GM12872 (cell line): ENCODE measurements around the gene CRTC1.

Experiments
- CTCF ChIP-seq: IDR thresholded peaks from 3 replicates; pipeline ENCODE4 v1.5.1; 2011; ENCODE audit warnings: low read depth, mild to moderate bottlenecking, low read length, moderate library complexity; ENCODE audit not compliant: insufficient read depth

CRTC1 gene

GRCh38 chr19:18685597-18686190, 2.2 kb downstream of the CRTC1 start:
- TF ChIP-seq CTCF, result no peak

- no peak for TF ChIP-seq CTCF
Measured at GRCh38 chr19:18687740-18688465, 4.4 kb downstream of the CRTC1 start.

- TF ChIP-seq CTCF, result no peak
Measured at GRCh38 chr19:18696023-18696422, 12.5 kb downstream of the CRTC1 start.

GRCh38 chr19:18697680-18698079, 14.2 kb downstream of the CRTC1 start:
- TF ChIP-seq CTCF, result no peak

- no peak for TF ChIP-seq CTCF
Measured at GRCh38 chr19:18698321-18699167, 15.1 kb downstream of the CRTC1 start.

- no peak for TF ChIP-seq CTCF
Measured at GRCh38 chr19:18699403-18700054, 16.0 kb downstream of the CRTC1 start.
